Skeletal muscle satellite cell (primary cell): ENCODE results near the gene GNPTG.
"Not testable (repeated sequence)": the region's sequence is repeated elsewhere in the genome, so short reads cannot be mapped to it uniquely, and the experiment has no call there.

Source experiments
- H3K27me3 ChIP-seq: 2 replicates; pipeline ENCODE4 v1.7.0; 2013; ENCODE audit warnings: low read length; ENCODE audit not compliant: control insufficient read depth, insufficient read depth
- H3K36me3 ChIP-seq: 2 replicates; pipeline ENCODE4 v1.7.0; 2013; ENCODE audit warnings: mild to moderate bottlenecking, control low read depth, low read length; ENCODE audit not compliant: insufficient read depth
- H3K4me1 ChIP-seq: 2 replicates; pipeline ENCODE4 v1.7.0; 2013; ENCODE audit warnings: low read length; ENCODE audit not compliant: control insufficient read depth, insufficient read depth
- H3K4me2 ChIP-seq: 2 replicates; pipeline ENCODE4 v1.7.0; 2013; ENCODE audit warnings: mild to moderate bottlenecking, low read length
- H3K4me3 ChIP-seq: 2 replicates; pipeline ENCODE4 v1.7.0; 2013; ENCODE audit warnings: low read length
- H3K9ac ChIP-seq: 2 replicates; pipeline ENCODE4 v1.7.0; 2013; ENCODE audit warnings: mild to moderate bottlenecking, low read depth, low read length, moderate library complexity
- H3K9me3 ChIP-seq: replicated peaks from 2 replicates; pipeline ENCODE4 v1.7.0; 2013; ENCODE audit warnings: mild to moderate bottlenecking, control low read depth, low read length

GNPTG gene

DNA sequence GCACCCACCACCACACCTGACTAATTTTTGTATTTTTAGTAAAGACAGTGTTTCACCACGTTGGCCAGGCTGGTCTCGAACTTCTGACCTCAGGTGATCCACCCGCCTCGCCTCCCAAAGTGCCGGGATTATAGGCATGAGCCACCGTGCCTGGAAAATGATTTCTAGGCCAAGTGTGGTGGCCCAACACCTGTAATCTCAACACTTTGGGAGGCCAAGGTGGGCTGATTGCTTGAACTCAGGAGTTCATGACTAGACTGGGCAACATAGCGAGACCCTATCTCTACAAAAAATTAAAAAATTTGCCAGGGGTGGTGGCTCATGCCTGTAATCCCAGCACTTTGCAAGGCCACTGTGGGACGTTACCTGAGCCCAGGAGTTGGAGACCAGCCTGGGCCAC, 29.3 kb upstream of the GNPTG start:
- H3K4me1 ChIP-seq: no peaks in the 10 kb centered on the region
- H3K36me3 ChIP-seq: peaks cover 70% of the 10 kb centered on the region
- H3K4me3 ChIP-seq: no peak overlapping the region

DNA sequence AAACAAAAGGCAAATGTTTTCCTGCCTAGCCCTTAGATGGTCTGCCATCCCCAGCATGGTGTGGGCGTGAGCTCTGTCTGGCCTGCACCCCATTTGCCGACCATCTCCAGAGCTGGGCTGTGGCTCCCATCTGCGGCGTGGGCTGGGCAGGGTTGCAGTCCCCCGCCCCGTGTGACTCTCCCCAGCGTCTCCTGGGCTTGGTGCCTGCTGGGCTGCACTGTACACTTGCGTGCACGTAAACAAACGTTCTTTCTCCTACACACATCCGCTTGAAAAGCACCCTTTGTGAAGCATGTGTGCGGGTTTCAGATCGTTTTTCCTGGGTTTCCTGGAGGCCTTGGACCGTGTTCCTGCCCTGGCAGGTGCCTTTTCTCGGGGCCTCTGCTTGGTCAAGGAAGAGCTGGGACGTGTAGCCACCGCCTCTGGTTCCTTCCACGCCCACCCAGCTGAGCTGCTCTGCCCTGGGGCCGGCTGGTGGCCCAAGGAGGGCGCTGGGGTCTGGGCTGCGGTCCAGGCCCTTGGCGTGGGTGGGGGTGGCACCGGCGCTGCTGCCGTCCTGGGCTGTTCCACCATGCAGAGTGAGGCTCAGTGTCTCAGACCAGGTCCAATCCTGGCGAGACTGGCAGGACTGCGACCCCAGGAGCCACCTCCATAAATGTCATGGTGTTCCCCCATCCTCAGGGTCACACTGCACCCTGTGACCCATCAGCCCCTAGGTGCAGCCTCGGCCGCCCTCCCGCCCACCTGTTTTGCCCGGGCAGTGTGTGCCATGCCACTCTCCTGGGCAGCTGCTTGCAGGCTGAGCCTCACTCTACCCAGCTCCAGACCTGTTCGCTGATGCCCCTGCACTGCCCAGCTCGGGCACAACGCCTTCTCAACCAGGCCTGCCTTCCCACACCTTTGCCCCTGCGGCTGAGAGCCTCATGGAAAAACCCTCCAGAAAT, 28.2 kb upstream of the GNPTG start:
- no peaks in the 10 kb centered on the region for H3K4me1 ChIP-seq
- H3K36me3 ChIP-seq: peaks cover 59% of the 10 kb centered on the region
- H3K4me2 ChIP-seq: no peak overlapping the region
- no peaks in the 10 kb centered on the region for H3K9me3 ChIP-seq
- H3K27me3 ChIP-seq: no peaks in the 10 kb centered on the region
- H3K9ac ChIP-seq: no peak overlapping the region
- no peak overlapping the region for H3K4me3 ChIP-seq

More for the DNA sequence above, 29.3 kb upstream of the GNPTG start:
- H3K9ac ChIP-seq: no peak overlapping the region
- H3K9me3 ChIP-seq: no peaks in the 10 kb centered on the region
- no peaks in the 10 kb centered on the region for H3K27me3 ChIP-seq
- H3K4me2 ChIP-seq: no peak overlapping the region

- Histone ChIP-seq H3K9ac (no peak overlapping the region), H3K4me1 (no peaks in the 10 kb centered on the region), H3K9me3 (no peaks in the 10 kb centered on the region), H3K4me3 (no peak overlapping the region), H3K4me2 (no peak overlapping the region), H3K27me3 (no peaks in the 10 kb centered on the region), H3K36me3 (peaks cover 51% of the 10 kb centered on the region)
These were observed 27.4 kb upstream of the GNPTG start for GRCh38 chr16:1324286-1324826.

DNA sequence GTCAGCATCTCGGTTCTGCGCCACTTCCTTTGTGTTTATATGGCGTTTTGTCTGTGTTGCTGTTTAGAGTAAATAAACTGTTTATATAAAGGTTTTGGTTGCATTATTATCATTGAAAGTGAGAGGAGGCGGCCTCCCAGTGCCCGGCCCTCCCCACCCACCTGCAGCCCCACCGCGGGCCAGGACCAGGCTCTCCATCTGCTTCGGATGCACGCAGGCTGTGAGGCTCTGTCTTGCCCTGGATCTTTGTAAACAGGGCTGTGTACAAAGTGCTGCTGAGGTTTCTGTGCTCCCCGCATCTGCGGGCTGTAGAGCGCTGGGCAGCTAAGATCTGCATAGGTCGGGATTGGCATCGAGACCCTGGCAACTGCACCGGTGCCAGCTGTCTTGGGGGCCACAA, 26.5 kb upstream of the GNPTG start:
- peaks cover 42% of the 10 kb centered on the region for H3K36me3 ChIP-seq
- no peaks in the 10 kb centered on the region for H3K27me3 ChIP-seq
- H3K4me1 ChIP-seq: no peaks in the 10 kb centered on the region
- no peaks in the 10 kb centered on the region for H3K9me3 ChIP-seq
- no peak overlapping the region for H3K9ac ChIP-seq
- no peak overlapping the region for H3K4me3 ChIP-seq
- H3K4me2 ChIP-seq: no peak overlapping the region

DNA sequence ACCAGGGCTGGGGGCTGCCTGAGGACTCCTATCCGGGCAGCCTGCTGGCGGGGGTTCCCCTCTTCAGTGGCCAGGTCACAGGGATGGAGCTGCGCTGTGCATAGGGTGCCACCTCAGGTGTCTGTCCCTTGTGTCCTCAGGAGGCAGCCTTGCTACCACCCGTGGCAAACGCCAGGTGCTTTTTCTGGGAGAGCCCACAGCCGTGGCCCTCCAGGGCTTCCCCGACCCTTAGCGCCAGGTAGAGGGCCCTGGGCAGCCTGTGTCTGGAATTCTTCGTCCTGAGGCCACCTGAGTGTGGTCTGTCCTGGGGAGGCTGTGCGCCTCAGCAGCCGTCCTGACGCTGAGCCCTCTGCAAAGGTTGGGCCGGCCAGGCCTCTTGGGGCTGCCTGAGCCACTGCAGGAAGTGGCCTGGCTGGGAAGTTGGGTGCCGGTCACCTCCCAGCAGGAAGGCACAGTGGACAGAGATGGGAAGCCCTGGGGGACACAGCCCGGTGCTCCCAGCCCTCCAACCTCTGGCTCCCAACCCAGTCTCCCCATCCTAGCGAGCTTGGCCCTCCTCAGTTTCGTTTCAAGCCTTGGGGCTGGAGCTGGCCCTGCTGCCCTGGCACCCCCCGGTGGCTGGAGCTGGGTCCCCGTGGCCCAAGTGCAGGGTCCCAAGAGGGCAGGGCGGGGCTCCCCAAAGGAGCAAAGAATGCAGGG, 25.9 kb upstream of the GNPTG start:
- no peaks in the 10 kb centered on the region for H3K9me3 ChIP-seq
- H3K9ac ChIP-seq: no peak overlapping the region
- no peaks in the 10 kb centered on the region for H3K4me1 ChIP-seq
- H3K4me2 ChIP-seq: no peak overlapping the region
- H3K36me3 ChIP-seq: peaks cover 37% of the 10 kb centered on the region
- H3K27me3 ChIP-seq: peaks cover under 1% of the 10 kb centered on the region
- H3K4me3 ChIP-seq: no peak overlapping the region

DNA sequence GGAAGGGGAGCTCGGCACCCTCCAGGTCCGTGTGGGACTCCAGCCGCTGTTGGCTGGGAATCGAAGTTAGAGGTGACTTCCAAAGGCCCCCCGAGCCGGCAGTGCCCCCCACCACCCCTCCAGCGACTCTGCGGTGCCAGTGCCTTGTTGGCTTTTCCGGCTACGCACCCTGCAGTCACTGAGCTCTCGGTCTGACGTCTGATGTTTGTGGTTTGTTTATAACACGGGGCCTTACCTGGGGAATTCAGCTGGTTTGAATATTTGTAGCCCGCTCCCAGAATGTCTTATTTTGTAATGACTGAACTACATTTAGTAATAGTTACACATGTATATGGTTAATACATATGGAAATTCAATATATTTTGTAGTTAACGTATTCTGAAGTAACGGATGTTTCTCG, 25.3 kb upstream of the GNPTG start:
- H3K4me1 ChIP-seq: peaks cover 3% of the 10 kb centered on the region
- H3K27me3 ChIP-seq: peaks cover 7% of the 10 kb centered on the region
- H3K9me3 ChIP-seq: no peaks in the 10 kb centered on the region
- no peak overlapping the region for H3K9ac ChIP-seq
- peaks cover 32% of the 10 kb centered on the region for H3K36me3 ChIP-seq
- H3K4me3 ChIP-seq: no peak overlapping the region
- H3K4me2 ChIP-seq: no peak overlapping the region

- H3K4me1 ChIP-seq: peaks cover 9% of the 10 kb centered on the region
- no peaks in the 10 kb centered on the region for H3K9me3 ChIP-seq
- H3K4me3 ChIP-seq: no peak overlapping the region
- peaks cover 26% of the 10 kb centered on the region for H3K36me3 ChIP-seq
- H3K27me3 ChIP-seq: peaks cover 13% of the 10 kb centered on the region
- H3K4me2 ChIP-seq: no peak overlapping the region
- no peak overlapping the region for H3K9ac ChIP-seq
These were observed 24.6 kb upstream of the GNPTG start for GRCh38 chr16:1326946-1327618.

GRCh38 chr16:1327619-1327947, 24.1 kb upstream of the GNPTG start:
- Histone ChIP-seq H3K4me2 (no peak overlapping the region), H3K36me3 (peaks cover 26% of the 10 kb centered on the region), H3K27me3 (peaks cover 18% of the 10 kb centered on the region), H3K9me3 (no peaks in the 10 kb centered on the region), H3K9ac (no peak overlapping the region), H3K4me1 (peaks cover 13% of the 10 kb centered on the region), H3K4me3 (no peak overlapping the region)

DNA sequence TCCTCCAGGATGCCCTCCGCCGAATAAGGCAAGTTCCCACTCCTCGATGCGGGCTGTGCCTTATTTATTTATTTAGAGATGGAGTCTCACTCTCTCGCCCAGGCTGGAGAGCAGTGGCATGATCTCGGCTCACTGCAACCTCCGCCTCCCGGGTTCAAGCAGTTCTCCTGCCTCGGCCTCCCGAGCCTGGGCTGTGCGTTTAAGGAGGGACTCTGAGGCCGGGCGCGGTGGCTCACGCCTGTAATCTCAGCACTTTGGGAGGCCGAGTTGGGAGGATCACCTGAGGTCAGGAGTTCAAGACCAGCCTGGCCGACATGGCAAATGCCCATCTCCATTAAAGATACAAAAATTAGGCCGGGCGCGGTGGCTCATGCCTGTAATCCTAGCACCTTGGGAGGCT, 23.6 kb upstream of the GNPTG start:
- peaks cover 17% of the 10 kb centered on the region for H3K4me1 ChIP-seq
- H3K4me2 ChIP-seq: not testable (repeated sequence)

DNA sequence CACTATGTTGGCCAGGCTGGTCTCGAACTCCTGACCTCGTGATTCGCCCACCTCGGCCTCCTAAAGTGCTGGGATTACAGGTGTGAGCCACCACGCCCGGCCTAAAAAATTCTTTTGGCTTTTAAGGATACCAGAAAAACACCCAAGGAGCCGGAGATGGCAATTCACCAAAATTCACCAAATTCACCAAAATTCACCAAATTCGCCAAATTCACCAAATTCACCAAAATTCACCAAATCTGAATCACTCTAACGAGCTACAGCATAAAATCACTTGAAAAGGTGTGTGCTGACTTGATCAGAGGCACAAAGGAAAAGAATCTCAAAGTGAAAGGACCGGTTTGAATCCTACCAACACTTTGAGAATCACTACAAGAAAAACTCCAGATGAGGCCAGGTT, 22.8 kb upstream of the GNPTG start:
- H3K9me3 ChIP-seq, H3K9ac ChIP-seq, H3K4me2 ChIP-seq, H3K4me3 ChIP-seq: not testable (repeated sequence)
- peaks cover 28% of the 10 kb centered on the region for H3K27me3 ChIP-seq
- peaks cover 18% of the 10 kb centered on the region for H3K4me1 ChIP-seq
- peaks cover 18% of the 10 kb centered on the region for H3K36me3 ChIP-seq

More for the DNA sequence above, 23.6 kb upstream of the GNPTG start:
- H3K4me3 ChIP-seq, H3K9me3 ChIP-seq, H3K9ac ChIP-seq: not testable (repeated sequence)
- H3K36me3 ChIP-seq: peaks cover 26% of the 10 kb centered on the region
- H3K27me3 ChIP-seq: peaks cover 24% of the 10 kb centered on the region

- H3K9ac ChIP-seq: no peak overlapping the region
- peaks cover 18% of the 10 kb centered on the region for H3K4me1 ChIP-seq
- H3K4me3 ChIP-seq: no peak overlapping the region
- peaks cover 5% of the 10 kb centered on the region for H3K36me3 ChIP-seq
- no peaks in the 10 kb centered on the region for H3K9me3 ChIP-seq
- H3K27me3 ChIP-seq: peaks cover 40% of the 10 kb centered on the region
- H3K4me2 ChIP-seq: no peak overlapping the region
These were observed 21.3 kb upstream of the GNPTG start for GRCh38 chr16:1330260-1330914.
